Endothelial cell of umbilical vein (primary cell): ENCODE measurements around the gene NOTCH3. TPM values are rescaled to one million over a fixed set of nuclear protein-coding genes. Genes with fewer than 3 reads are reported as not detected.

ENCODE experiments used
- BruUV-seq: library from RNA; stranded (reverse); fragments of 400-500 nt; replicated peaks from 2 replicates; lab custom pipeline; 2021; lab: Mats Ljungman, UMichigan
- CTCF ChIA-PET: fragments of 300-600, 350-600 bp; sonication (Branson Sonifier 250); formaldehyde crosslinking; loops from one replicate; lab custom pipeline; 2021; ENCODE audit warnings: antibody characterized with exemption, inconsistent platforms; lab: Charles Lee
- POLR2A ChIA-PET: fragments of 300-600, 350-600 bp; sonication (Branson Sonifier 250); formaldehyde crosslinking; loops from one replicate; lab custom pipeline; 2021; ENCODE audit warnings: antibody characterized with exemption, inconsistent platforms; lab: Charles Lee
- DNase-seq: peaks from one replicate; pipeline ENCODE4 v3.0.0-alpha.2; 2011; ENCODE audit warnings: low read depth, low spot score
- FAIRE-seq: peaks from 2 replicates; lab custom pipeline; 2011; peaks lifted over from hg19 to GRCh38; lab: Jason Lieb, UNC
- H2AFZ ChIP-seq: 2 replicates; pipeline ENCODE4 v1.6.0; 2012; ENCODE audit warnings: low read depth, low read length, control low read depth, inconsistent platforms
- H3K27ac ChIP-seq: 2 replicates; pipeline ENCODE4 v1.5.1; 2011; ENCODE audit warnings: low read depth, mild to moderate bottlenecking, control low read depth, low read length, moderate library complexity; ENCODE audit not compliant: insufficient read depth
- H3K27me3 ChIP-seq, 2 experiments: 2 replicates each; pipeline versions ENCODE4 v1.6.0 to v1.6.1; 2011; ENCODE audit warnings: low read length in 2 of 2, mixed read lengths in 1 of 2; ENCODE audit not compliant: control insufficient read depth in 2 of 2, insufficient read depth in 2 of 2
- H3K36me3 ChIP-seq, 2 experiments: 2 replicates in 1 of 2; 3 replicates in 1 of 2; pipeline ENCODE4 v1.5.1; 2011; ENCODE audit warnings: low read length in 2 of 2, mild to moderate bottlenecking in 1 of 2, moderate library complexity in 1 of 2; ENCODE audit not compliant: control insufficient read depth in 2 of 2, insufficient read depth in 2 of 2; ENCODE audit errors: extremely low read depth in 1 of 2
- H3K4me1 ChIP-seq: 3 replicates; pipeline ENCODE4 v1.5.1; 2011; ENCODE audit warnings: mild to moderate bottlenecking, low read length; ENCODE audit not compliant: control insufficient read depth, insufficient read depth; ENCODE audit errors: extremely low read depth
- H3K4me2 ChIP-seq: 2 replicates; pipeline ENCODE4 v1.6.1; 2011; ENCODE audit warnings: low read length, control low read depth, mixed read lengths; ENCODE audit not compliant: insufficient read depth
- H3K4me3 ChIP-seq, 3 experiments: fragments of 200-600 bp in 1 of 3; sonication (generic), shearing (Covaris generic) in 1 of 3; replicated peaks in 1 of 3; 2 replicates each; pipeline ENCODE4 v1.5.1; 2011 to 2016; ENCODE audit warnings: control low read depth in 3 of 3, low read length in 3 of 3, mild to moderate bottlenecking in 2 of 3, inconsistent platforms in 1 of 3, low read depth in 1 of 3, moderate library complexity in 1 of 3; ENCODE audit not compliant: insufficient read depth in 1 of 3
- H3K79me2 ChIP-seq: 2 replicates; pipeline ENCODE4 v1.6.0; 2012; ENCODE audit warnings: low read length, inconsistent platforms; ENCODE audit not compliant: control insufficient read depth, insufficient read depth
- H3K9ac ChIP-seq: replicated peaks from 2 replicates; pipeline ENCODE3; 2011; ENCODE audit warnings: low read length, control low read depth; ENCODE audit not compliant: insufficient read depth; ENCODE audit errors: extremely low read depth
- H3K9me1 ChIP-seq: replicated peaks from 3 replicates; pipeline ENCODE4 v1.6.0; 2011; ENCODE audit warnings: mild to moderate bottlenecking, low read length; ENCODE audit not compliant: control insufficient read depth, insufficient read depth; ENCODE audit errors: extremely low read depth
- H3K9me3 ChIP-seq: replicated peaks from 2 replicates; pipeline ENCODE4 v1.5.1; 2012; ENCODE audit warnings: low read length, inconsistent platforms; ENCODE audit not compliant: control insufficient read depth, insufficient read depth
- H4K20me1 ChIP-seq: replicated peaks from 2 replicates; pipeline ENCODE3; 2011; ENCODE audit warnings: mild to moderate bottlenecking, low read length; ENCODE audit not compliant: control insufficient read depth, insufficient read depth; ENCODE audit errors: extremely low read depth
- EZH2 ChIP-seq: IDR thresholded peaks from 2 replicates; pipeline ENCODE4 v1.6.1; 2012; ENCODE audit warnings: borderline replicate concordance, low read depth, mild to moderate bottlenecking, moderate library complexity, low read length, inconsistent platforms; ENCODE audit not compliant: severe bottlenecking
- FOS ChIP-seq: IDR thresholded peaks from 2 replicates; pipeline ENCODE4 v1.6.1; 2011; ENCODE audit warnings: mild to moderate bottlenecking, low read length, moderate library complexity, borderline replicate concordance; ENCODE audit not compliant: insufficient read depth
- JUN ChIP-seq: IDR thresholded peaks from 2 replicates; pipeline ENCODE4 v1.6.1; 2011; ENCODE audit warnings: borderline replicate concordance, low read depth; ENCODE audit not compliant: insufficient read length, insufficient read depth
- MYC ChIP-seq: IDR thresholded peaks from one replicate; pipeline ENCODE4 v1.6.1; 2011; ENCODE audit warnings: mild to moderate bottlenecking, low read depth, low read length
- POLR2A ChIP-seq: IDR thresholded peaks from 2 replicates; pipeline ENCODE4 v1.6.1; 2012; ENCODE audit warnings: low read depth, mild to moderate bottlenecking, control low read depth, low read length
- dilution Hi-C: fragments of 300-500 bp; cut with MboI; formaldehyde crosslinking; loops from one replicate; pipeline ENCODE4 v1.15.0; 2019; ENCODE audit warnings: low sequenced_read_pairs; ENCODE audit not compliant: extremely low pct_ligation_motif_present
- intact Hi-C: fragments of 100-400 bp; cut with micrococcal nuclease; formaldehyde crosslinking; loops from one replicate; pipeline ENCODE4 v1.10.0; 2022
- polyA plus RNA-seq, 4 experiments: library from polyadenylated mRNA; depleted of rRNA in 3 of 4; stranded (reverse) in 3 of 4; unstranded in 1 of 4; fragments of >200 nt; gene quantifications; 2 replicates each; pipeline versions ENCODE4 v1.2.1 to v1.2.3, GENCODE V29; 2011 to 2012; ENCODE audit warnings: missing spikeins in 1 of 4
- total RNA-seq: library from RNA; stranded (reverse); gene quantifications from 2 replicates; pipeline ENCODE4 v1.2.3, GENCODE V29; 2021

The NOTCH3 gene
- total and polyA plus RNA-seq, 2 donors (not counting 3 experiments of a cell fraction or from before 2014, with no cell fraction given) = 0.63 to 1.5 TPM

- intact Hi-C loops (no loop called here), dilution Hi-C loops (no loop called here)
- ChIA-PET POLR2A (no interaction called here), CTCF (interaction anchor here (1.3 to 2.2 kb wide), 2 partner anchors 10 to 20 kb away, joined by 3 to 7 read pairs; no protein-coding TSS in a partner anchor)
- no peak overlapping the region for H3K4me2 ChIP-seq
- H3K27ac ChIP-seq = no peak overlapping the region
- no peaks in the 10 kb centered on the region for H3K9me3 ChIP-seq
- DNase-seq (no peak), FAIRE-seq (no peak)
- no peaks in the 10 kb centered on the region for H3K27me3 ChIP-seq
- no peaks in the 10 kb centered on the region for H3K9me1 ChIP-seq
- no peak for TF ChIP-seq EZH2
- no peak for TF ChIP-seq MYC
- TF ChIP-seq POLR2A = no peak
- no peak overlapping the region for H3K4me3 ChIP-seq
- H3K36me3 ChIP-seq = no peaks in the 10 kb centered on the region
- no TSS peak for BruUV-seq
- no peak overlapping the region for H2AFZ ChIP-seq
- H3K79me2 ChIP-seq = no peaks in the 10 kb centered on the region
- H3K4me1 ChIP-seq = no peaks in the 10 kb centered on the region
- H3K9ac ChIP-seq = no peak overlapping the region
- H4K20me1 ChIP-seq = no peaks in the 10 kb centered on the region
Measured at GRCh38 chr19:15169541-15170285, 31.1 kb downstream of the NOTCH3 start.

- ChIA-PET CTCF (interaction anchor here (1.1 kb wide), 1 partner anchor 12 kb away, joined by 4 read pairs; no protein-coding TSS in a partner anchor), POLR2A (no interaction called here)
- Histone ChIP-seq H3K9me3 (no peaks in the 10 kb centered on the region), H3K4me1 (no peaks in the 10 kb centered on the region), H3K27me3 (no peaks in the 10 kb centered on the region), H4K20me1 (no peaks in the 10 kb centered on the region), H3K9me1 (no peaks in the 10 kb centered on the region), H3K27ac (no peak overlapping the region), H3K4me2 (no peak overlapping the region), H2AFZ (no peak overlapping the region), H3K36me3 (no peaks in the 10 kb centered on the region), H3K4me3 (no peak overlapping the region), H3K79me2 (no peaks in the 10 kb centered on the region), H3K9ac (no peak overlapping the region)
- no peak for TF ChIP-seq JUN
- no peak for TF ChIP-seq MYC
- TF ChIP-seq FOS = no peak
- FAIRE-seq = no peak
- dilution Hi-C loops = no loop called here
- no TSS peak for BruUV-seq
- intact Hi-C loops = no loop called here
- DNase-seq = no peak
Measured at GRCh38 chr19:15166700-15167099, 34.1 kb downstream of the NOTCH3 start.
